GM18498 (cell line): ENCODE data around the gene TTLL11.

ENCODE experiments used
- ATAC-seq: cut with Tn5 transposase; IDR thresholded peaks from one replicate; pipeline ENCODE4 v1.9.1; 2021; ENCODE audit warnings: mild to moderate bottlenecking, moderate library complexity; ENCODE audit not compliant: unreplicated experiment

TTLL11 gene

DNA sequence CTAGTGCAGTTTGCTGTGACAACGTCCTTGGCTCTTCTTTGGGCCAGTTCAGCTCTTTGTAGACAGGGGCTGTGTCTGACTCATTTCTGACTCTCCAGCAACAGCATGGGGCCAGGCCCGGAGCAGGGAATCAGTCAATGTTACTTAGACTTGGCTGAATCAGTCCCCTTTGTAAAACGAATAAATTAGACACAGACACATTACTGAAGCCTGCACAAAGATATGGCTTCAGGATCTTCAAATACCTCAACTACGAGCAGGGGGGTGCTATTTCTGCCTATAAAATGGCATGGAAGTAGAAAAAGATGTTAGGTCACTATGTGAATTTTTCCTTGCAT, 204.7 kb downstream of the TTLL11 start:
- no peak for ATAC-seq

DNA sequence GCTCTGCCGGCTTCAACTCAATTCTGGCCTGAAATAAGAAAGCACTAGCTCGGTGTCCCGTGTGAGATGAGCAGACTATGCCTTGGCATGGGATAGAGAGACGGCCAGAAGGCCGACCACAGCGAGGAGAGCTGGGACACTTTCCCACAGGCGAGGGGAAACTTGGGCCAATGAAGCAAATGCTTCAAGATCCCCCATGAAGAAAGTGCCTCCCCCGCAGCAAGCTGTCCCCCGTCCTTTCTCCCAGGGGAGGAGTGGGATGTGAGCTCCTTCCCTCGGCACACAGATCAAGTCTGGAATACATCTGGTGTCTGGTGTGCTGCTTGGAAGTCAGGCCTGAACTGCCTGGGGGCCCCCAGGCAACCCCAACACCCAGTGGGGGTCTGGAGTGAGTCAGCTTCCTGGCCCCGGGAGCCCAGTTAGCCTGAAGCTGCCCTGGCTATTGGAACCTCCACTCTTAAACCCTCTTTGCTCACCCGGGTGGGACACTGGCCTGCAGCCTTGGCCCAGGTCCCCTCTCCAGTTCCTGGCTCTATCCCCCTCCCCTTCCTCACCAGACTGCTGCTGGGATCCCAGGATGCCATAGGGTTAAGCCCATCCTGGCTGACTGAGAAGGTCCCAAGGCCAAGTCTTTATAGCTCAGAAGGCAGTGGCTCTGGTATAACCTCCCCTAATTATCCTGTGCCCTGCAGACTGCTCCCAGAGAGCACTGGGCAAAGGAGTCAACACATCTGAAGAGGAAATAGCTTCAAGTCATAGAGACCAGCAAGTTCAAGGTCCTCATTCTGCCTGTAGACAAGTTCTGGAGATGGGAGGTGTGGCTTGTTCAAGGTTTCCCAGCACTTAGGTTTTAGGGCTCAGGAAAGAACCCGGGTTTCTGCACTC, 205.3 kb downstream of the TTLL11 start:
- no peak for ATAC-seq

DNA sequence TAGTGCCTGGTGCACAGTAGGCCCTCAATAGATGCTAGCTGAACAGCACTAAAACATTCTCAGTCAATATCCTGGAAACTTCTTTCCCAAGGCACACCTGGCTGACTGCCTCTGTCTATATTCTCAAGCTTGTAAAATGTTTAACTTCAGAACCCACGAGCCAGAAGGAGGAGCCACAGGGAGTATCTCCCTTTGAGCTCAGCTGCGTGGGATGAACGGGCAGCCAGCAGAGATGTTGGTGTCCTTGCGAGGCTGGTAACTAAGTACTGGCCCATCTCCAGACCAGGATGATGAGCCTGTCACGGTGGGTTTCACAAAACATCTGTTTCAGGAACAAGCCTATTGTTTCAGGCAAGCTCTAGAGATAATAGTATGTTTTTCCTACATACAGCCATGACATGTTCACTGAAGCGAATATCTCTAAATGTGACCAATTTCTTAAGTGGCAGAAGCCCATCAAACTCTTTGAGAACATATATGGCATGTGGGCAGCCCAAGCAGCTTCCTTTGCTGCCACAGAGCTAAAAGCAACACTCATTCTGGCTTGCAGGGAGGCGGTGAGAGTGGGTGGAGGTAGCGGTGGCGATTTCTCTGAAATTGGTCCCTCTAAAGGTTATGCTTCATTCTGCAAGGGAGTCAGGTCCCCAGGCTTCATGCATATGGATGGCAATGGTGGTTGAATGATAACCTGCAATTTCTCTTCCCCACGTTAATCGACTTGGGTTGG, 206.2 kb downstream of the TTLL11 start:
- no peak for ATAC-seq

DNA sequence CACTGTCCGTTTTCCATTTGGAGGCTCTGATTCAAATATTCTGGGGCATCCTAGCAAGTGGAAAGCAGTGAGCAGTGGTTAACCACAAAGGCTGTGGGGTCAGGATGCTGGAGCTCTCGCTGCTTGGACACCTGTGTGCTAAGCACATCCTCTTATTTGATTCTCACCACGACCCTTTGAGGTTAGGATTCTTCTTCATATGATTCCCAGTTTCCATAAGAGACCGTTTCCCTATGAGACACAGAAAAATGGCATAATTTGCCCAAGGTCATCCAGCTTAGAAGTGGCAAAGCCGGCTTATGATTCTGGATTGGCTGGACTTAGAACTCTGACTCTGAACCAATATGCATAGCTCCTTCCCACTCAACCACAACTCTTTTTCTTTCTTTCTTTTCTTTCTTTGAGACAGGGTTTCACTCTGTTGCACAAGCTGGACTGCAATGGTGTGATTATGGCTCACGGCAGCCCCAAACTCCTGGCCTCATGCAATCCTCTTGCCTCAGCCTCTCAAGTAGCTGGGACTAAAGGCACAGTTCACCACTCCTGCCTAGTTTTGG, 207.7 kb downstream of the TTLL11 start:
- no peak for ATAC-seq

DNA sequence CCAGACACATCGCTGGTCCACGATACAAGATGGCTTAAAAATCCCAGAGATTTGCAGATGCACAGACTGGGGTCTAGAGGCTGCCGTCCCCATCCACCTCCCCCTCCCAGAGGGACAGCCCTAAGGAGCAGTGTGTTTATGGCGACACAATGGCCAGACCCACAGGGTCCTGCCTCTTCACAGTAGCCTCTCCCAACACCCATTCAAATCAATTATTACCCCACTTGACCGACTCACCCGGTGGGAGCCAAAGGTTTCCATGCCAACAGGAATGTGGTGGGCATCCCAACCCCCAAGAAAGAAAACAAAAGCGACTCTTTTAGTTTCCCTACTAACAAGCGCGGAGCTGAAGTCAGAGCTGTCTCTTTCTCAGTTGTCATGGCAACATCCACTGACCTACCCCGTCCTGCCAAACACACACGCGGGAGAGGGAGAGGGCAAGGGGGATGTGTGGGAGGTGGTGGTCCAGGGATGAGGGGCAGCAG, 209.0 kb downstream of the TTLL11 start:
- ATAC-seq: no peak

DNA sequence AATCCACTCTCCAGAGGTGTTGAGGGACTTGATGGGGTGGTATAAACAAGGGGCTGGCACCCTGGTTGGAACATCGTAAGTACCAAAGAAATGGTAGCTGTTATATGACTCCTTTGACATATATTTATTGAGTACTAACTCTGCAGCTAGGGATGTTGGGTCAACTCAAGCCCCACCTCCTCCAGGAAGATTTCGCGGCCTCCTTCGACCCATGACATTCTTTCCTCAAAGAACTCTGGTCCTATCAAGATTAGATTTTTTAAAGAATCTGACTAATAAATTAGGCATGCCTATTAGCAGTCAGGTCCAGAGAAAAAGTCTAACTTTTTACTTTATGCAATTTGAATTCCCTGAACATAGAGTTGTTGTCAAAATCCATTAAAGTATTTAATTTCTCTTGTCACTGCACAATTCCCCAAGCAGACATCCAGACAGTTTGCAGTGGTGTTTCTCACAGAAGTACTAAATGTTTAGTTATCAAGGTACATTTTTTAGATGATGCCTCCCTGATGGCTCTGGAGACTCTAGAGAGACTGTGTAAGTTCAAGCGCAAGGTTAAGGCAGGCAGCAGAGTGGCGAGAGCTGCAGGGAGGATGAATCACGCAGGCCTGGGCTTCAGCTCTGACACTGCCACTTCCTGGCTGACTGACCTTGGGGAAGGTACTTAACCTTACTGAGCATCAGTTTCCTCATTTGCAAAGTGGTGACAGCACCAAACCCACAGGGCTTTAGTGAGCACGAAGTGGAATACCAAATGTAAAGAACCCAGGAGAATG, 209.6 kb downstream of the TTLL11 start:
- ATAC-seq: no peak

DNA sequence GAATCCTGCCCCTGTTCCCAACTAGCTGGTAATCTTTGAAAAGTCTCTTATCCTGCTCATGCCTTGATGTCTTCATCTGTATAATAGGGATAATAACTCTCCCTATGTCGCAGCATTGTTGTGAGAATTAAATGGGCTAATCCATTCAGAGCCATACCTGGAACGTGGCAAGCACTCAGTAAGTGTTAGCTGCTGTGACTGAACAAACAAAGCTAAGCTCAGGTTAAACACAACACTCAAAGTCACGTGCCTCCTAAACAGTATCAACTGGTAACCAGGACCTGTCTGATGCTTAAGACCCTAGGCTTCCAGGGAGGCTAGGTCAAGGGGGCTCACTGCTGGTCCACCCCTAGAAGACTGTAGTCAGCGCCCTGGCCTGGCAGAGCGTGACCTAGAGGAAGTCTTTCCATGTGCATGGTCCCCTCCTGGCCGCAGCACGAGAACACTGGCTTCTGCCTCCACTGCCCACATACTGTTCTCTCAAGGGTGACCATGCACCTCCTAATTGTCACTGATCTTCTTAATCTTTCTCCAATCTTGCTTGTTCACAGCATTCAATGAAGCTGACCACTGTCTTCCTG, 211.1 kb downstream of the TTLL11 start:
- no peak for ATAC-seq

DNA sequence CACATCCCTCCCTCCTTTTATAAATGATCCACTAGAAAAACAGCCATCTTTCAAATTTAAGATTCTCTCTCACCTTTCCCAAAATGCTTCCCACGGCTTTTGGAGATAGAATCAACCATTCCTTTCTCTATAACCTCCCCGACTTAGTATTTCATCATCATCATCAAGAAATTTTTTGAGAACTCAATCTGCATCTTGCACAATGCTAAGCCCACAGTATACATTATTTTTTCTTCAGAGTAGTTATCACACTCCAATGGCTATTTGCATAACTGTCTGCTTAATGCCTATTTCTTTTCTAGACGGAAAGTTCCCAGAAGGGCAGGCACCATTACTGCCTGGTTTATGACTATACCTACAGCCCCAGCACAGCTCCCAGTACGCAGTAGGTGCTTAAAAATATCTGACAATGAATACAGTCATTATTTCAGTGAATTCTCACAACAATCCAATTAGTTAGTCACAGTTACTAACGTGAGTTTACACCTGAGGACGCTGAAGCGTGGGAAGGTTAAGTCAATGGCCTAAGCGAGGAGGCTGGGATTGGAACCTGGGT, 212.7 kb downstream of the TTLL11 start:
- no peak for ATAC-seq

DNA sequence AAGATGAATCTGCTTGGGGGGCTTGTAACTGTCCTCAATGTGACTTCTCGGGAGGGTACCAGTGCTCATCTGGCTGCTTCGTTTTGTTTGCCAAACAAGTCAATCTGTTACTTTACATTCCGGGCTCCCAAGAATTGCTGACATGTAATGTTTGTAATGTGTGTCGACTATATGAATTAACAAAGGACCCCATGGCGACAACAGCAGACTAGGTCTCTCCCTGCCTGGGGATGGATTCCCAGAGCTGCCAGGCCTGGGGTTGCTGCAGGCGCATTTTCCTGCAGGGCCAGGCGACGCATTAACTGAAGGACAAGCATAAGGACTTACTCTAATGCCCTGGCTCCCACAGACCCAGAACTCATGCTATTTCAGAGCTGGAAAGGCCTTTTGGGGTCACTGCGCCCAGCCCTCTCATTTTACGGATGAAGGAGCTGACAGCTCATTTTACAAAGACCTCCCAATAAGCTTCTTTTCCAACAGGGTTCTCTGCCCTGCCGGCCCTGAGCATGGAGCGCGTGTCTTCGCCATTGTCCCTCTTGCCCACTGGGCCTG, 214.8 kb downstream of the TTLL11 start:
- no peak for ATAC-seq

DNA sequence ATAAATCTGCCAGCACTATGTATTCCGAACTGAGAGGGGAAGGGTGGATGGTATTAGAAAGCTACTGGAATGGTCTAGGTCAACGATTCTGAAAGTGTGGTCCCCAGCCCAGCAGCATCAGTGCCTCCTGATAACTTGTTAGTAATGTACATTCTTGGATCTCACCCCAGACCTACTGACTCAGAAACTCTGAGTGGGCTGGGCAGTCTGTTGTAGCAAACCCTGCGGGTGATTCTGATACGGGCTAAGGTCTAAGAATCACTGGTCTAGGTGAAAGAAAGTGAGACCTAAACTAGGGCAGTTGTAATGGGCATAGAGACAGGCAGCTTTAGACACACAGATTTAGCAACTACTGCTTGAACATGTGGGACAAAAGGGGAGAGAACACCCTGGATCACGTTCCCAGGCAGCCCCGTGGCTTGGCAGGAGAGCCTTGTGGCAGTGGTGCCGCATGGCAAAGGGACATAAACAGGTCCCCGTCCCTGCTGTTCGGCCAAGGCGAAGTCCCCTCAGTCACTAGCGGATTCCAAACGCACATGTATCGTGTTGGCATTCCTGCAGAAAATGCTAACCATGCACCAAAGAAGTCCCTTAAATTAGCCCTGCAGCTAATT, 216.3 kb downstream of the TTLL11 start:
- no peak for ATAC-seq

DNA sequence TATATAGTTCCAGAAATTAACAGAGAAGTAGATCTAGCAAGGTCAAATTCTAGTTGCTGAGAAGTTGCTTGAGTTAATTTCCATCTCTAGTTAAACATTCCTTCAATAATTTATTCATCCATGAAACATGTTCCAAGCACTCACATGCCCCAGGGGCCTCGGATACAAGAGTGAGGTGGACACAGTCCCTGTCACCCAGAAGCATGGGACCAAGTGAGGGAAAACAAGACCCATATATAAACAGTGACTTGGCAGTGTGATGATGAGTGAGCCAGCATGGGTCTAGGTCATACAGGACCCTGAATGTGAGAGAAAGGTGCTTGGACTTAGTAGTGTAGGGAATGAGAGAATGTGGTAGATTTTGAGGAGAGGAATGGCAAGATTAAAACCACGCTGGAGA, 216.9 kb downstream of the TTLL11 start:
- no peak for ATAC-seq

DNA sequence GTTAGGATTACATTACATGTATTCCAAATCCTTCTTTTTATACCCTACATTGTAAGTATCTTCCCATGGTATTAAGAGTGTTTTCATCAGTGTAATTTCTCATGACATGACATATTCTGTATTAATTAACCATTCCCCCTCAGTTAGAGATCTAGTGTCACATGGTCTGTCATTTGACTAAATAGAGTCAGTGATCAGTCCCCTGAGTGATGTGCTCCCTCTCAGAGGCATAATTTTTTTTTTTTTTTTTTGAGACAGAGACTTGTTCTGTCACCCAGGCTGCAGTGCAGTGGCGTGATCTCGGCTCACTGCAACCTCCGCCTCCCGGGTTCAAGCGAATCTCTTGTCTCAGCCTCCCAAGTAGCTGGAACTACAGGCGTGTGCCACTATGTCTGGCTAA, 218.6 kb downstream of the TTLL11 start:
- ATAC-seq: no peak

DNA sequence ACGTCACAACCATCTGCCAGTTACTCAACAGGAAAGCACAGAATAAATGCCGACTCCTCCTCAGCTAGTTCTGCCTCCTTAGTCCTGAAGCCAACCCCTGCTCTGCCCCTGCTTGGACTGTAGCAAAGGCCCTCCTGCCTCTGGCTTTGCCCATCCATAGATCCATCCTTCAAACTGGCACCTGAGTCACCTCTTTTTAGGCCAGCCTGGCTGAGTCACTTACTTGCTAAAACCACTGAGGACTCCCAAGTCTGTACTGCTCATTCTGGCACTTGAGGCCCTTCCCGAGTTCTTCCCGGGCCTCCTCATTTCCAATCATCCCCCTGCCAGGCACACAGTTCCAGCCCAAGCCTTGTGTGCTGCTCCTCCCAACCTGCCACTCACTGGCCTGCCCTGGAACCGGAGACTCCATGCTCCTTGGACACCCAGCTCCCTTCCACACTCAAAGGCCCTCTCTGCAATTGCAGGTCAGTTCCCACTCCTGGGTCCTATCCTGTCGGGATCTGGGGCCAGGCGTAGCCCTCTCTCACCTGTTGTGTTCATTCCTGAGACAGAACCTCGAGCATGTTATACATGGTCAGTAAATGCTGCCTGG, 221.6 kb downstream of the TTLL11 start:
- ATAC-seq: no peak

DNA sequence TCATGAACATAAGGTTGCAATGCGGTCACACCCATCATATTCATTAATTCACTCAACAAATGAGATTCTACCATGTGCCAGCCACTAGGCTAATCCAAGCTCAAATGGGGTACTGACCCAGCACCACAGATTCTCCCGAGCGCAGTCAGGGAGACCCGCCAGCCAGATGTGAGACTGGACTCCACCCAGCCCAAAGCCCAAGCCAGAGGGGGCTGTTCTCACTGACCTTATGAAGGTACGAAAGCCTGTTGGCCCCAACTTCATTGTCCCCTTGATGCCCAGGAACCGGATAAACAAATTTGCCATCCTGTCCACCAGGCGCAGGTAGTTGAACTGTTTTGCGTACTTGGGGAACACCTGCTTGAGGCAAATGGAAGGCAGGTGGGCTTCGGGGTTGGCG, 222.8 kb downstream of the TTLL11 start:
- no peak for ATAC-seq

DNA sequence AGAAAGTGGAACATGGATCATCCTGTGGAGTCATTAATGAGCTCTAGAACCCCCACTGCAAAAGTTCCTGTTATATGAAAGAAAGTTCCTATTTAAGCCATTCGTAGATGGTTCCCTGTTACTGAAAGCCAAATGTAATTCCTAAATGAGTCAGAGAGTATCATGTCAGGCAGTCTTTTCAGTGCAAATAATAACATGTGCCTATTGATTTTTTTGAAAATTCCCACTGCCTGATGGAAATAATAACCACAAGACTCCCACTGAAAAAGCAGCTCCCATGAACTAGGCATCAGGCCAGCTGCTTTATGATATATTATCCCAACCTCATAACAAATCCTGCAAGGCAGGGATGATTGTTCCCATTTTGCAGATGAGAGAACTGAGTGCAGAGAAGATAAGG, 224.5 kb downstream of the TTLL11 start:
- ATAC-seq: no peak

DNA sequence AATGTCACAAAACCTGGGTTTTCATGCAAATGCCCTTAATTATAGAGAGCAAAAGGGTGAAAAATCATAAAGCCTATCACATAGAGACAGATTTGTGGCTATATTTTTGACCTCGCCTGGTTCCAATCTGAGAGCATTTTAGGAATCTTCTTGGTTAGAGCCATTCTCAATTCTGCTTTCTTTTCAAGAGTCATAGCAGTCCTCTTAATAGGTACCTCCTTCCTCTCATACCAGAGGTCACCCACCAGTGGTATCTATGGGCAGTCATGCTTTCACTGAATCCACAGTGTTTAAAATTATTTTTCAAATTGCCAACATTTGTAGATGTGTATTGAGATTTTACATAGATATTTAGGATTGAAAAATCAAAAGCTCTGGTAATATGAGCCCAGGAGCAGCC, 226.2 kb downstream of the TTLL11 start:
- ATAC-seq: no peak

DNA sequence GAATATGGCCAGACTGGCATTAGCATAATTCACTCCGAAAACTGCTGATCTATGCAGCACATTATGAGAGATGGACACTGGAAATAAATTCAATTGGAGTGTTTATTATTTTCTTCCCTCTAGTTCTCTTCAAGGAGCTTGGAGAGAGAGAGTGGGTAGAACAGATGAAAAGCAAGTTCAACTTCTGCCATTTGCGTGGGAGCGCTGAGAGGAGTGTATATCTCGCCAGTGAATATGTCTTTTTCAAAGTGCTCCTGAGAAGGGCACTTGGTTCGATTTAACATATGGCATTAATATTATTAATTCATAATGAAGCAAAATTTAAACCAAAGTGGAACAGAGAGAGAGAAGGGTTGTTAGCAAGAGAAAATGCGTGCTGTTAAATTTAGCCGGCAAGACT, 227.2 kb downstream of the TTLL11 start:
- no peak for ATAC-seq

DNA sequence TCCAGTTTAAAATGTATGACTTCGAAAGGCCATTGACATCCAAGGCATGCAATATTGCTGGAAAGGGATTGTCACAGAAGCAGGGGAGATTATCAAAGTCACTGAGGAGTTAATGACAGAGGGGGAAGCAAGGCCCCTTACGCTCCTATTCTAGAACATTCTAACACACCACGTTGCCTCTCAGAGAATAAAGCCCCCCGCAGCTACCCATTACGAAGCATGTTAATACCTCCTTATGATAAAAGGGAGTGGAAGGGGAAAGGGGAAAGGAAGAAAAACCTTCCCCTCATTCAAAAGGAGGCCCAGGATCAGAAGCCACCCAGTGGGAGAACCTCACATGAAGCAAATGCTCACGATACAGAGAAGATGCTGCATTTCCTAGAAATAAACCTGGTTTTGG, 228.0 kb downstream of the TTLL11 start:
- ATAC-seq: no peak

DNA sequence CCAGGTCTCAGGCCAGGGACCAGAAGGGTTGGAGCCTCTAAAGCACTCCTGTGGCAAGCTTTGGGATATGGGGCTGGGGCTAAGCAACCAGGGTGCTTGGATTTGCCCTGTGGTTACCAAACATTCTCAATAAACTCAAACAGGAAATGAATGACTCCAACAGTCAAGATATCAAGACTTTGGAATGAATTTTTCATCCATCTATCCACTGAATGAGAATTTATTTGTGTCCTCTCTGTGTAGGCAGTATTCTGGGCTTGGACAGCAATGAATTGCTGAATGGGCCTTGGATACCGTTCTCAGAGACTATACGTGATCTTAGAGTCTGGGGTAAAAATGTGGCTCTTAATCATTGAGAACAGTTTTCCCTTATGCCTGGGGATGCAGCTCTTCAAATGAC, 229.2 kb downstream of the TTLL11 start:
- ATAC-seq: no peak
